ENCODE results near the gene STAG1. TPM values are rescaled to one million over a fixed set of nuclear protein-coding genes. Genes with fewer than 3 reads are reported as not detected.

The STAG1 gene
- total RNA-seq, 2 donors from 2014 or later, result 26.8 to 29.8 TPM

DNA sequence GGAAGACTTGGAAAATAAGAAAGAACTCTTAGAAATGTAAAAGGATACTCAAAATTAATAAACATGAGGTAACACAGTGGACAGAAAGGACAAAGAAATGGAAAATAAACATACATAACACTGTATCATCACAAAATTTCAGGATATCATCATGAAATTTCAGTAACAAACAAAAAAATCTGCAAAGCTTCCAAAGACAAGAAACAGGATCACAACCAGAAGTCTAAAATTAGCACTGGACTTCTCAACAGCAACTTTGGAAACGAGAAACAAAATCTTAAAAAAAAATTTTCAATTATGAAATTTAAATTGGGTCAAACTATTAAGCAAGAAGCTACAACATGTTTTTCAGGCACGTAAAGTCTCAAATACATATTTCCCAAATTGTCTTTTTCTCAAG lies 238.8 kb downstream of the STAG1 start:
- Mint-ChIP-seq H3K36me3 (ENCODE audit: low read depth) (peaks cover 23% of the 10 kb centered on the region), H3K27me3 (ENCODE audit: insufficient read depth) (no peaks in the 10 kb centered on the region), H3K9me3 (peaks cover 4% of the 10 kb centered on the region), H3K4me3 (no peak overlapping the region), H3K4me1 (peaks cover 8% of the 10 kb centered on the region), H3K27ac (no peak overlapping the region)
- Histone ChIP-seq H3K27ac (ENCODE audit: low read depth, low read length) (no peak overlapping the region), H3K4me1 (ENCODE audit: control insufficient read depth, insufficient read depth, low read length) (no peaks in the 10 kb centered on the region), H3K9ac (ENCODE audit: extremely low read depth, low read length, poor library complexity, severe bottlenecking) (no peak overlapping the region), H3K4me3 (ENCODE audit: low read length) (no peak overlapping the region), H3K9me3 (ENCODE audit: control insufficient read depth, low read length) (no peaks in the 10 kb centered on the region), H3K27me3 (ENCODE audit: control insufficient read depth, insufficient read depth, low read length, poor library complexity, severe bottlenecking) (no peaks in the 10 kb centered on the region), H3K36me3 (ENCODE audit: control insufficient read depth, insufficient read depth, low read length) (no peaks in the 10 kb centered on the region)
- no peak for DNase-seq
- 86% methylated on average over 2 of the region's 2 CpGs; no CpG with 5 or more reads in 1 of the 2 experiments for WGBS, 2 experiments (ENCODE audit: insufficient coverage in 1 of 2, insufficient read length in 1 of 2)
- TF ChIP-seq, protein P1, sequence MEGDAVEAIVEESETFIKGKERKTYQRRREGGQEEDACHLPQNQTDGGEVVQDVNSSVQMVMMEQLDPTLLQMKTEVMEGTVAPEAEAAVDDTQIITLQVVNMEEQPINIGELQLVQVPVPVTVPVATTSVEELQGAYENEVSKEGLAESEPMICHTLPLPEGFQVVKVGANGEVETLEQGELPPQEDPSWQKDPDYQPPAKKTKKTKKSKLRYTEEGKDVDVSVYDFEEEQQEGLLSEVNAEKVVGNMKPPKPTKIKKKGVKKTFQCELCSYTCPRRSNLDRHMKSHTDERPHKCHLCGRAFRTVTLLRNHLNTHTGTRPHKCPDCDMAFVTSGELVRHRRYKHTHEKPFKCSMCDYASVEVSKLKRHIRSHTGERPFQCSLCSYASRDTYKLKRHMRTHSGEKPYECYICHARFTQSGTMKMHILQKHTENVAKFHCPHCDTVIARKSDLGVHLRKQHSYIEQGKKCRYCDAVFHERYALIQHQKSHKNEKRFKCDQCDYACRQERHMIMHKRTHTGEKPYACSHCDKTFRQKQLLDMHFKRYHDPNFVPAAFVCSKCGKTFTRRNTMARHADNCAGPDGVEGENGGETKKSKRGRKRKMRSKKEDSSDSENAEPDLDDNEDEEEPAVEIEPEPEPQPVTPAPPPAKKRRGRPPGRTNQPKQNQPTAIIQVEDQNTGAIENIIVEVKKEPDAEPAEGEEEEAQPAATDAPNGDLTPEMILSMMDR (conservative IDR thresholded peaks at IDR 0.05), result no peak

DNA sequence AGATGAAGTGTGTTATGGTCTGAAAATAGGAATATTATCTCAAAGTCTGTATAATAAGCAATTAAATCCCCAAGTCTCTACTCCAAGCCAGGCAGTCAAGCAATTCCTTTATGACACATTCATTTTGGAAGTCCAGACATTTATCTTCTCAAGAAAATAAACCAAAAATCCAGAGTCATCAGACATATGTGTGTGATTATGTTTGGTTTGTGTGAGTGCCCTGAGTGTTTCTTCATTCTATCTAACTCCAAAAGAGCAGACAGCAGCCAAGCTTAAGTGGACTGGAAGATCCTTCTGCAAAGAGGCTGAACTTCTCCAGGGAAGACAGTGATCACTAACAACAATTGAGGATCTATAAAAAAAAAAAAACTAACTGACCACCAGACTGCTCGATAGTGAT lies 239.8 kb downstream of the STAG1 start:
- Histone ChIP-seq H3K9ac (ENCODE audit: extremely low read depth, low read length, poor library complexity, severe bottlenecking) (no peak overlapping the region), H3K9me3 (ENCODE audit: control insufficient read depth, low read length) (no peaks in the 10 kb centered on the region), H3K36me3 (ENCODE audit: control insufficient read depth, insufficient read depth, low read length) (no peaks in the 10 kb centered on the region), H3K27me3 (ENCODE audit: control insufficient read depth, insufficient read depth, low read length, poor library complexity, severe bottlenecking) (no peaks in the 10 kb centered on the region), H3K4me1 (ENCODE audit: control insufficient read depth, insufficient read depth, low read length) (no peaks in the 10 kb centered on the region), H3K27ac (ENCODE audit: low read depth, low read length) (no peak overlapping the region), H3K4me3 (ENCODE audit: low read length) (no peak overlapping the region)
- Mint-ChIP-seq H3K36me3 (ENCODE audit: low read depth) (peaks cover 23% of the 10 kb centered on the region), H3K4me1 (peaks cover 8% of the 10 kb centered on the region), H3K27ac (peak overlapping the region; percentile 23), H3K4me3 (no peak overlapping the region), H3K9me3 (peaks cover 4% of the 10 kb centered on the region), H3K27me3 (ENCODE audit: insufficient read depth) (no peaks in the 10 kb centered on the region)
- 95% methylated on average over 1 of the region's 1 CpG; no CpG with 5 or more reads in 1 of the 2 experiments for WGBS, 2 experiments (ENCODE audit: insufficient coverage in 1 of 2, insufficient read length in 1 of 2)
- TF ChIP-seq, protein P1 (conservative IDR thresholded peaks at IDR 0.05), result no peak
- DNase-seq, result no peak

DNA sequence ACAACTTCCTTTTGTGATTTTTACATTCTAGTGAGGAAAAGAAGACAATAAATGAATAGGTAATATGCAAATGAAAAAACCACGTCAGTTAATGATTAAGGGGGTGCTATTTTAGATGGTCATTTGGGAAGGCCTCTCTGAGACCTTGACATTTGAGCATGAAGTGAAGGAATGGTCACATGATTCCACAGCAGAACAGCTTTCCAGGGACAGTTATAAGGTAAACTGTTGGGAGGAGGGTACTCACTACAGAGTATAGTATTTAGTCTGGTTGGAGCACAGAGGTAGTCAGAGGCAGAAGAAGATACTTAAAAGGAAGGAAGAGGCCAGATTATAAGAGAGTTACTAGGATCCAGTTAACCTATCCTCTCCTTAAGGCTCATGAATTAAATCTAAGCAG lies 246.5 kb downstream of the STAG1 start:
- no peaks in the 10 kb centered on the region for H3K27me3 ChIP-seq (ENCODE audit: control insufficient read depth, insufficient read depth, low read length, poor library complexity, severe bottlenecking)
- no peak overlapping the region for H3K27ac ChIP-seq (ENCODE audit: low read depth, low read length)
- no peak overlapping the region for H3K9ac ChIP-seq (ENCODE audit: extremely low read depth, low read length, poor library complexity, severe bottlenecking)
- DNase-seq, result no peak
- Mint-ChIP-seq H3K27ac (no peak overlapping the region), H3K9me3 (no peaks in the 10 kb centered on the region), H3K4me1 (peaks cover 8% of the 10 kb centered on the region), H3K27me3 (ENCODE audit: insufficient read depth) (no peaks in the 10 kb centered on the region), H3K36me3 (ENCODE audit: low read depth) (peaks cover 10% of the 10 kb centered on the region), H3K4me3 (no peak overlapping the region)
- TF ChIP-seq, protein P1 (conservative IDR thresholded peaks at IDR 0.05), result no peak
- WGBS, 2 experiments (ENCODE audit: insufficient coverage in 1 of 2, insufficient read length in 1 of 2), result 86% methylated on average over 1 of the region's 1 CpG; no CpG with 5 or more reads in 1 of the 2 experiments
- H3K36me3 ChIP-seq (ENCODE audit: control insufficient read depth, insufficient read depth, low read length), result no peaks in the 10 kb centered on the region
- no peaks in the 10 kb centered on the region for H3K9me3 ChIP-seq (ENCODE audit: control insufficient read depth, low read length)
- no peak overlapping the region for H3K4me3 ChIP-seq (ENCODE audit: low read length)
- no peaks in the 10 kb centered on the region for H3K4me1 ChIP-seq (ENCODE audit: control insufficient read depth, insufficient read depth, low read length)

Measured in endodermal cell (in vitro differentiated cells).